ENCODE measurements around the gene ACTL8. TPM values are rescaled to one million over a fixed set of nuclear protein-coding genes. Genes with fewer than 3 reads are reported as not detected.
"Not testable (repeated sequence)": the region's sequence is repeated elsewhere in the genome, so short reads cannot be mapped to it uniquely, and the experiment has no call there.

ACTL8 gene
- total and polyA plus RNA-seq, 9 donors, result 0.18 to 0.80 TPM; not detected in 7

GRCh38 chr1:17744666-17745478, 10.3 kb upstream of the ACTL8 start:
- Histone ChIP-seq H3K27ac (no peak overlapping the region), H3K4me3 (no peak overlapping the region), H3K9me3 (no peaks in the 10 kb centered on the region), H3K36me3 (no peaks in the 10 kb centered on the region), H3K4me1 (ENCODE audit: insufficient read depth) (peaks cover 6% of the 10 kb centered on the region), H3K27me3 (no peaks in the 10 kb centered on the region)
- no peak for TF ChIP-seq POLR2A (IDR thresholded peaks at IDR 0.05)
- intact Hi-C loops (cut with DNase I), result no loop called here
- 77 to 87% (median 79%) methylated on average over 11 of the region's 11 CpGs for WGBS, 3 donors
- no peak for DNase-seq

- intact Hi-C loops (cut with DNase I), result no loop called here
- Histone ChIP-seq H3K4me3 (no peak overlapping the region), H3K4me1 (ENCODE audit: insufficient read depth) (peaks cover 6% of the 10 kb centered on the region), H3K9me3 (no peaks in the 10 kb centered on the region), H3K27ac (no peak overlapping the region), H3K36me3 (no peaks in the 10 kb centered on the region), H3K27me3 (no peaks in the 10 kb centered on the region)
- no peak for DNase-seq
- 93 to 99% (median 94%) methylated on average over 3 of the region's 3 CpGs for WGBS, 3 donors
- TF ChIP-seq POLR2A (IDR thresholded peaks at IDR 0.05) (no peak), EP300 (IDR thresholded peaks at IDR 0.05) (no peak), CTCF (IDR thresholded peaks at IDR 0.05) (no peak)
Measured at GRCh38 chr1:17745479-17745955, 9.6 kb upstream of the ACTL8 start.

- H3K27ac ChIP-seq; H3K36me3 ChIP-seq; DNase-seq; H3K4me3 ChIP-seq; H3K4me1 ChIP-seq (ENCODE audit: insufficient read depth); H3K27me3 ChIP-seq; intact Hi-C loops (cut with DNase I); H3K9me3 ChIP-seq: not testable (repeated sequence)
- 67 to 71% (median 68%) methylated on average over 2 of the region's 2 CpGs for WGBS, 3 donors
Measured at GRCh38 chr1:17746281-17746680, 8.9 kb upstream of the ACTL8 start.

- 65 to 74% (median 65%) methylated on average over 2 of the region's 2 CpGs for WGBS, 3 donors
- H3K27me3 ChIP-seq, result no peaks in the 10 kb centered on the region
- no peaks in the 10 kb centered on the region for H3K9me3 ChIP-seq
- no peak for TF ChIP-seq POLR2A (IDR thresholded peaks at IDR 0.05)
- no peak for TF ChIP-seq CTCF (IDR thresholded peaks at IDR 0.05)
- no peak for TF ChIP-seq EP300 (IDR thresholded peaks at IDR 0.05)
- intact Hi-C loops (cut with DNase I), result no loop called here
- H3K4me1 ChIP-seq (ENCODE audit: insufficient read depth), result peaks cover 6% of the 10 kb centered on the region
- no peak overlapping the region for H3K4me3 ChIP-seq
- H3K27ac ChIP-seq, result no peak overlapping the region
- DNase-seq, result no peak
- no peaks in the 10 kb centered on the region for H3K36me3 ChIP-seq
Measured at GRCh38 chr1:17746920-17747319, 8.2 kb upstream of the ACTL8 start.

GRCh38 chr1:17750333-17750732, 4.8 kb upstream of the ACTL8 start:
- no peaks in the 10 kb centered on the region for H3K4me1 ChIP-seq (ENCODE audit: insufficient read depth)
- no peaks in the 10 kb centered on the region for H3K27me3 ChIP-seq
- no peak for TF ChIP-seq CTCF (IDR thresholded peaks at IDR 0.05)
- no peak for TF ChIP-seq EP300 (IDR thresholded peaks at IDR 0.05)
- TF ChIP-seq POLR2A (IDR thresholded peaks at IDR 0.05), result no peak
- WGBS, 3 donors, result 55 to 68% (median 57%) methylated on average over 5 of the region's 5 CpGs
- intact Hi-C loops (cut with DNase I), result no loop called here
- H3K9me3 ChIP-seq, result peaks cover 0 to 3% of the 10 kb centered on the region in 2 donors
- H3K36me3 ChIP-seq, result no peaks in the 10 kb centered on the region
- DNase-seq, result no peak
- no peak overlapping the region for H3K4me3 ChIP-seq
- no peak overlapping the region for H3K27ac ChIP-seq

Measured in ovary (tissue), 9 donors.